Epithelial cell of proximal tubule (primary cell): ENCODE results near the gene MRC1. TPM values are rescaled to one million over a fixed set of nuclear protein-coding genes. Genes with fewer than 3 reads are reported as not detected.
"Not testable (repeated sequence)": the region's sequence is repeated elsewhere in the genome, so short reads cannot be mapped to it uniquely, and the experiment has no call there.

Source experiments
- DNase-seq: peaks from one replicate; pipeline ENCODE4 v3.0.0-alpha.2; 2011; ENCODE audit warnings: low read depth
- H3K4me3 ChIP-seq: 2 replicates; pipeline ENCODE4 v1.5.1; 2011; ENCODE audit warnings: low read depth, mild to moderate bottlenecking, low read length
- CTCF ChIP-seq: conservative IDR thresholded peaks from 2 replicates; pipeline ENCODE4 v1.5.1; 2012; ENCODE audit warnings: low read depth, mild to moderate bottlenecking, low read length
- total RNA-seq: library from RNA; depleted of rRNA; stranded (reverse); fragments of >200 nt; gene quantifications from 2 replicates; pipeline ENCODE4 v1.2.3, GENCODE V29; 2015

MRC1 gene
- total RNA-seq, 1 donor from 2014 or later: not detected

DNA sequence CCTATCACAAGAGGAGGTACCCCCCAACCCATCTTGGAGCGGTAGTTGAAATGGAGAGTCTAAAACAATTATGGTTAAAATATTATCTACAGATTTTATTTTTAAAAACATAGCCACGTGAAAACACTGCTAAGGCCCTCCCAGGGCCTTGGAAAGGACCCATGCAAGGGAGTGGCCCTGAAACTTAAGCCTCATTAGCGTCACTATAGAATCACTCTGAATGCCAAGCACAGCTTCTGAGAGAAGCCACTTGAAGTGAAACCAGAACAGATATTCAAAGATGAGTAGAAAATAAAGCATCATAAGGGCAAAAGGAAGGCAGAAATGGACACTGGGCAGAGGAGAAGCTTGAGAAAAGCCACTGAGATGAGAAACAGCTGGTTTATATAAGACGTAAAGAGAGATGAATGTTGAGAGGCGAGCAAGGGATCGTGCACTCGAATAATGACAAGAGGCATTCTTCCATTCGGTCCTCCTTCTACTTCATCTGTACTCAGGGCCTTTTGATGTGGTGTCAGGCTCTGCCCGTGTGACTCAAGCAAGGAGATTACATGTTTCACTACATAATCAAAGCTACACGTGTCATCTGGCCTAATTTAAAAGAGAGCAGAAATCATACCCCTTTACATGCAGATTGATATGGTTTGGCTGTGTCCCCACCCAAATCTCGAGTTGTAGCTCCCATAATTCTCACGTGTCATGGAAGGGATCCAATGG is 109.2 kb downstream of the MRC1 start:
- no peak for DNase-seq
- TF ChIP-seq CTCF: no peak
- no peak overlapping the region for H3K4me3 ChIP-seq

- no peak overlapping the region for H3K4me3 ChIP-seq
- no peak for TF ChIP-seq CTCF
- DNase-seq: no peak
These were observed 112.2 kb downstream of the MRC1 start for GRCh38 chr10:17921378-17921777.

DNA sequence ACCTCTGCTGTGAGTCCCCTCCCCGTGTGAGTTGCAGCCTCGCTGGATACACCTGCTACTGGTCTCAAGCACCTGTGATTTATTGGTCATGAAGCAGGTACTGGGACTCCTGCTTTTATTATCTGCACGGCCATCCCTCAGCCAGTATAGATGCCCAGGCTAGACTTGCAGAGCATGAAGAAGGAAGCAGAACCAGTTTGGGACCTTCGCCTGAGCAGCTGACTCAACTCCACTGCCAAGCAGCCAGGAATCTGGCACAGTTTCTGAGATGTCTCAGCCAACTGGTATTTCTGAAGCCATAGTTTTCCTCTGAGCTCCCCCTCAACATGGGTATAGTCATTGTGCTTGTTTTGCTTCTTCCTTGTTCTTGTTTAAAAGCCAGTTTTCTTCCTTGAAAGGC is 114.6 kb downstream of the MRC1 start:
- no peak overlapping the region for H3K4me3 ChIP-seq
- no peak for TF ChIP-seq CTCF
- peak; percentile 61 for DNase-seq

- no peak overlapping the region for H3K4me3 ChIP-seq
- DNase-seq: no peak
- TF ChIP-seq CTCF: no peak
These were observed 134.0 kb downstream of the MRC1 start for GRCh38 chr10:17943033-17943745.

GRCh38 chr10:17950269-17950668 is 141.1 kb downstream of the MRC1 start:
- not testable (repeated sequence) for DNase-seq

DNA sequence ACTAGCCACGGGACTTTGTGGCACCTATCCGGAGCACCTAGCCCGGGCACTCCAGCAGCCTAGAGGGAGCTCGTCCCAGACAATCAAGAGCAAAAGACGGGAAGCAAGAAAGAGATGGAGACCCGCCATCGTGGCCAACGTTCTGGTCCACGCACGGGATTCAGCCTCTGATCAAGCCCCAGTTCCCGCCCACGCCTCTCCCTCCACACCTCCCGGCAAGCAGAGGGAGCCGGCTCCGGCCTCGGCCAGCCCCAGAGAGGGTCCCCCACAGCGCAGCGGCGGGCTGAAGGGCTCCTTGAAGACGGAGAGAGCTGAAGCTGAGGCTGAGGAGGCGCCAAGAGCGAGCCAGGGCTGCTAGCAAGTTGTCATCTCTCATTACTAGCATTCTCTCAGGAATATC is 141.6 kb downstream of the MRC1 start:
- TF ChIP-seq CTCF: no peak
- H3K4me3 ChIP-seq: no peak overlapping the region

More at GRCh38 chr10:17950269-17950668, 141.1 kb downstream of the MRC1 start:
- not testable (repeated sequence) for H3K4me3 ChIP-seq

GRCh38 chr10:17951868-17952371 is 142.8 kb downstream of the MRC1 start, which contains the start of gene SLC39A12:
SLC39A12 (plus strand) TSS chr10:17951918; CDS start chr10:17953277, 1,359 bp downstream.
- peak; percentile 6 for DNase-seq
- no peak within 1 kb of the TSS for H3K4me3 ChIP-seq
- no peak for TF ChIP-seq CTCF

More for the DNA sequence above, 141.6 kb downstream of the MRC1 start:
- no peak for DNase-seq

GRCh38 chr10:17954372-17954771 is 145.2 kb downstream of the MRC1 start:
- not testable (repeated sequence) for H3K4me3 ChIP-seq, DNase-seq
